Epithelial cell of esophagus (primary cell): ENCODE measurements around the gene COA3.
A peak's percentile ranks its signal among the peaks of the same experiment; 100 is the strongest.
"Not testable (repeated sequence)": the region's sequence is repeated elsewhere in the genome, so short reads cannot be mapped to it uniquely, and the experiment has no call there.

Experiments
- DNase-seq: peaks from one replicate; pipeline ENCODE4 v3.0.0; 2010; ENCODE audit warnings: low read depth
- H3K4me3 ChIP-seq: 2 replicates; pipeline ENCODE4 v1.5.1; 2011; ENCODE audit warnings: mild to moderate bottlenecking, low read length, control low read depth
- TF ChIP-seq, protein P1 (sequence below): IDR thresholded peaks from 2 replicates; pipeline ENCODE4 v1.5.1; 2011; ENCODE audit warnings: low read depth, mild to moderate bottlenecking, low read length, control low read depth, inconsistent platforms; ENCODE audit not compliant: insufficient read depth; ENCODE audit errors: missing control alignments

COA3 gene

GRCh38 chr17:42774066-42774745 lies 24.3 kb downstream of the COA3 start:
- peak; percentile 59 for DNase-seq
- peak overlapping the region; percentile 98 for H3K4me3 ChIP-seq
- TF ChIP-seq, protein P1, sequence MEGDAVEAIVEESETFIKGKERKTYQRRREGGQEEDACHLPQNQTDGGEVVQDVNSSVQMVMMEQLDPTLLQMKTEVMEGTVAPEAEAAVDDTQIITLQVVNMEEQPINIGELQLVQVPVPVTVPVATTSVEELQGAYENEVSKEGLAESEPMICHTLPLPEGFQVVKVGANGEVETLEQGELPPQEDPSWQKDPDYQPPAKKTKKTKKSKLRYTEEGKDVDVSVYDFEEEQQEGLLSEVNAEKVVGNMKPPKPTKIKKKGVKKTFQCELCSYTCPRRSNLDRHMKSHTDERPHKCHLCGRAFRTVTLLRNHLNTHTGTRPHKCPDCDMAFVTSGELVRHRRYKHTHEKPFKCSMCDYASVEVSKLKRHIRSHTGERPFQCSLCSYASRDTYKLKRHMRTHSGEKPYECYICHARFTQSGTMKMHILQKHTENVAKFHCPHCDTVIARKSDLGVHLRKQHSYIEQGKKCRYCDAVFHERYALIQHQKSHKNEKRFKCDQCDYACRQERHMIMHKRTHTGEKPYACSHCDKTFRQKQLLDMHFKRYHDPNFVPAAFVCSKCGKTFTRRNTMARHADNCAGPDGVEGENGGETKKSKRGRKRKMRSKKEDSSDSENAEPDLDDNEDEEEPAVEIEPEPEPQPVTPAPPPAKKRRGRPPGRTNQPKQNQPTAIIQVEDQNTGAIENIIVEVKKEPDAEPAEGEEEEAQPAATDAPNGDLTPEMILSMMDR: no peak

- peak within 1 kb of the TSS; percentile 98 for H3K4me3 ChIP-seq
- TF ChIP-seq, protein P1: peak; percentile 29
- peak; percentile 87 for DNase-seq
Measured at GRCh38 chr17:42773290-42774035, 25.0 kb downstream of the COA3 start, which contains the start of gene VPS25. TSS of gene VPS25 (plus strand) at chr17:42773449. CDS start at chr17:42773476, 27 bp downstream.

DNA sequence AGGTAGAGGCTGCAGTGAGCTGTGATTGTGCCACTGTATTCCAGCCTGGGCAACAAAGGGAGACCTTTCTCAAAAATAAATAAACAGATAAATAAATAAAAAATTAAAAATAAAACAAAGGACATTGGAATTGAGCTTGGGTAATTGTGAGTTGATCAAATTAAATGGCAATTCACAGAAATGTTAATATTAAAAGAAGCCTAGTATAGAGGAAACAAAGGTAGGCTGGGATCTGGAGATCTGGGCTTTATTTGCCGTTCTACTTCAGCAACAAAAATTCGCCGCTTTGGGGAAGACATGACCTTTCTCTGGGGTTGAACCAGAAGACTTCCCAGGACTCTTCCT lies 25.6 kb downstream of the COA3 start:
- no peak for DNase-seq
- TF ChIP-seq, protein P1: no peak
- H3K4me3 ChIP-seq: peak overlapping the region; percentile 98

- not testable (repeated sequence) for DNase-seq, H3K4me3 ChIP-seq
Measured at GRCh38 chr17:42769964-42770363, 28.5 kb downstream of the COA3 start.

DNA sequence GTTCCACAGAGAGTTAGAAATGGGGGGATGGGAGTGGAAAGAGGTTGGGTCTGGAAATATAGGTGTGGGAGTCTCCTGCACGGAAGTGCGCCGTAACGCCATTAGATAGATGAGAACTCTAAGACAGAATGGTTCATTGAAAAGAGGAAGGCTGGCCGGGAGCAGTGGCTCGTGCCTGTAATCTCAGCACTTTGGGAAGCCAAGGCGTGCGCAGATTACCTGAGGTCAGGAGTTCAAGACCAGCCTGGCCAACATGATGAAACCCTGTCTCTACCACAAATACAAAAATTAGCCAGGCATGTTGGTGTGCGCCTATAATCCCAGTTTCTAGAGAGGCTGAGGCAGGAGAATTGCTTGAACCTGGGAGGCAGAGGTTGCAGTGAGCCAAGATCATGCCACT lies 30.5 kb downstream of the COA3 start:
- not testable (repeated sequence) for H3K4me3 ChIP-seq, DNase-seq

DNA sequence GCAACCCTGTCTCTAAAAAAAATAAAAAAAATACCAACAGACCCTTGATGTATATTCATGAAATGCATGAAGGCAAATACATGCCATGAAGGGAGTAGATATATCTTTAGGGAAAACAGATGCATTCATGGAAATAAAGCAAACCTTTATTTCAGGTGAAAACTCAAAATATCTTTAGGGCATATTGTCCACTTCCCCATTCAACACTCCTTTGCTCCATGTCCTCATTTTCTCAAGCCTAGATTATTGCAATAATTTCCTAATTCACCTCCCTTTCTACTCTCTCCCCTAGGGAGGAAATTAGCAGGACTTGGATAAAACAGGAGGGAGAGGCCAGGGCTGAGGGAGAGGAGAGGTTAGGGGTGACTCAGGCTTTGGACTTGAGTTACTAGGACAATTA lies 31.0 kb downstream of the COA3 start:
- TF ChIP-seq, protein P1: no peak
- DNase-seq: no peak

DNA sequence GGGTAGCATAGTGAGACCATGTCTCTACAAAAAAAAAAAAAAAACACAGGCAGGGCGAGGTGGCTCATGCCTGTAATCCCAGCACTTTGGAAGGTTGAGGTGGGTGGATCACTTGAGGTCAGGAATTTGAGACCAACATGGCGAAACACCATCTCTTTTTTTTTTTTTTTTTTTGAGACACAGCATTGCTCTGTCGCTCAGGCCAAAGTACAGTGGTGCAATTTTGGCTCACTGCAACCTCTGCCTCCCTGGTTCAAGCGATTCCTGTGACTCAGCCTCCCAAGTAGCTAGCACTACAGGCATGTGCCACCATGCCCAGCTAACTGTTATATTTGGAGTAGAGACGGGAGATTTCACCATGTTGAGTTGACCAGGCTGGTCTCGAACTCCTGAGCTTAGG lies 32.4 kb downstream of the COA3 start:
- peak; percentile 63 for DNase-seq
- TF ChIP-seq, protein P1: no peak
- H3K4me3 ChIP-seq: no peak overlapping the region

More for the DNA sequence above, 31.0 kb downstream of the COA3 start:
- H3K4me3 ChIP-seq: no peak overlapping the region

DNA sequence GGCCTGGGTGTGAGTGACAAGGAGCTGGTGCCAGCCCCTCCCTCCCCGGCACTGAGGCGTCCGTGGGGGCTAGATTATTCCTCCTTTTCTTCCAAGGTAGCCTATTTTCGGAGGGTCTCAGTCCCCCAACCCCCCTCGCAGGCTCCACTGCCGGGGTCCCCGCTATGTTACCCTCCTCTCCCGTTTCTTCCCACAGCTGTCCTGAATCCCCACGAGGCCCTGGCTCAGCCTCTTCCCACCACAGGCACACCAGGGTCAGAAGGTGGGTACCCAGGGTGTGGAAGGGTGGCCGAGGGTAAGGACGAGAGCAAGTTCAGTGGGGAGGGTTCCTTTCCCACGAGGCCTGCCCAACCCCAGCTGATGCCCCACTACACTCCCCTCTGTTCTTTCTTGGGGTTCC lies 36.9 kb downstream of the COA3 start:
- no peak overlapping the region for H3K4me3 ChIP-seq
- TF ChIP-seq, protein P1: no peak
- no peak for DNase-seq
